ENCODE data around the gene TMF1.

The TMF1 gene

GRCh38 chr3:69032142-69032541 is 20.0 kb downstream of the TMF1 start:
- no peaks in the 10 kb centered on the region for H3K4me1 ChIP-seq (ENCODE audit: control insufficient read depth, low read depth, low read length)
- no peak overlapping the region for H3K9ac ChIP-seq (ENCODE audit: low read length)
- H3K9me3 ChIP-seq (ENCODE audit: control insufficient read depth, low read depth, low read length), result no peaks in the 10 kb centered on the region
- peaks cover 57% of the 10 kb centered on the region for H3K36me3 ChIP-seq (ENCODE audit: control insufficient read depth, low read depth, low read length)
- no peak overlapping the region for H3K27ac ChIP-seq (ENCODE audit: low read length)
- no peak overlapping the region for H3K4me3 ChIP-seq (ENCODE audit: low read length)
- no peaks in the 10 kb centered on the region for H3K27me3 ChIP-seq (ENCODE audit: control insufficient read depth, insufficient read depth, low read length)

GRCh38 chr3:69031635-69032034 is 20.5 kb downstream of the TMF1 start:
- Histone ChIP-seq H3K36me3 (ENCODE audit: control insufficient read depth, low read depth, low read length) (peaks cover 56% of the 10 kb centered on the region), H3K9me3 (ENCODE audit: control insufficient read depth, low read depth, low read length) (no peaks in the 10 kb centered on the region), H3K4me1 (ENCODE audit: control insufficient read depth, low read depth, low read length) (no peaks in the 10 kb centered on the region), H3K27me3 (ENCODE audit: control insufficient read depth, insufficient read depth, low read length) (no peaks in the 10 kb centered on the region), H3K4me3 (ENCODE audit: low read length) (no peak overlapping the region), H3K9ac (ENCODE audit: low read length) (no peak overlapping the region), H3K27ac (ENCODE audit: low read length) (no peak overlapping the region)

GRCh38 chr3:69020857-69021256 is 31.3 kb downstream of the TMF1 start:
- Histone ChIP-seq H3K4me1 (ENCODE audit: control insufficient read depth, low read depth, low read length) (no peaks in the 10 kb centered on the region), H3K27ac (ENCODE audit: low read length) (no peak overlapping the region), H3K27me3 (ENCODE audit: control insufficient read depth, insufficient read depth, low read length) (no peaks in the 10 kb centered on the region), H3K4me3 (ENCODE audit: low read length) (no peak overlapping the region), H3K36me3 (ENCODE audit: control insufficient read depth, low read depth, low read length) (peaks cover 26% of the 10 kb centered on the region), H3K9me3 (ENCODE audit: control insufficient read depth, low read depth, low read length) (no peaks in the 10 kb centered on the region), H3K9ac (ENCODE audit: low read length) (no peak overlapping the region)

GRCh38 chr3:69020424-69020823 is 31.7 kb downstream of the TMF1 start:
- Histone ChIP-seq H3K9ac (ENCODE audit: low read length) (no peak overlapping the region), H3K9me3 (ENCODE audit: control insufficient read depth, low read depth, low read length) (no peaks in the 10 kb centered on the region), H3K27me3 (ENCODE audit: control insufficient read depth, insufficient read depth, low read length) (no peaks in the 10 kb centered on the region), H3K4me1 (ENCODE audit: control insufficient read depth, low read depth, low read length) (no peaks in the 10 kb centered on the region), H3K27ac (ENCODE audit: low read length) (no peak overlapping the region), H3K36me3 (ENCODE audit: control insufficient read depth, low read depth, low read length) (peaks cover 22% of the 10 kb centered on the region), H3K4me3 (ENCODE audit: low read length) (no peak overlapping the region)

GRCh38 chr3:69016901-69017300 is 35.2 kb downstream of the TMF1 start:
- Histone ChIP-seq H3K27me3 (ENCODE audit: control insufficient read depth, insufficient read depth, low read length) (peaks cover 19% of the 10 kb centered on the region), H3K9ac (ENCODE audit: low read length) (no peak overlapping the region), H3K9me3 (ENCODE audit: control insufficient read depth, low read depth, low read length) (no peaks in the 10 kb centered on the region), H3K4me1 (ENCODE audit: control insufficient read depth, low read depth, low read length) (peaks cover 23% of the 10 kb centered on the region), H3K27ac (ENCODE audit: low read length) (no peak overlapping the region), H3K36me3 (ENCODE audit: control insufficient read depth, low read depth, low read length) (no peaks in the 10 kb centered on the region), H3K4me3 (ENCODE audit: low read length) (no peak overlapping the region)

- no peak overlapping the region for H3K4me3 ChIP-seq (ENCODE audit: low read length)
- no peaks in the 10 kb centered on the region for H3K36me3 ChIP-seq (ENCODE audit: control insufficient read depth, low read depth, low read length)
- no peak overlapping the region for H3K9ac ChIP-seq (ENCODE audit: low read length)
- no peaks in the 10 kb centered on the region for H3K9me3 ChIP-seq (ENCODE audit: control insufficient read depth, low read depth, low read length)
- no peak overlapping the region for H3K27ac ChIP-seq (ENCODE audit: low read length)
- H3K27me3 ChIP-seq (ENCODE audit: control insufficient read depth, insufficient read depth, low read length), result peaks cover 19% of the 10 kb centered on the region
- H3K4me1 ChIP-seq (ENCODE audit: control insufficient read depth, low read depth, low read length), result peaks cover 31% of the 10 kb centered on the region
These were observed 36.0 kb downstream of the TMF1 start for GRCh38 chr3:69016102-69016501.

GRCh38 chr3:69014022-69014580 is 38.0 kb downstream of the TMF1 start:
- H3K27me3 ChIP-seq (ENCODE audit: control insufficient read depth, insufficient read depth, low read length), result peaks cover 19% of the 10 kb centered on the region
- H3K9ac ChIP-seq (ENCODE audit: low read length), result peak overlapping the region; percentile 58
- no peaks in the 10 kb centered on the region for H3K36me3 ChIP-seq (ENCODE audit: control insufficient read depth, low read depth, low read length)
- no peak overlapping the region for H3K27ac ChIP-seq (ENCODE audit: low read length)
- peak overlapping the region; percentile 49 for H3K4me3 ChIP-seq (ENCODE audit: low read length)
- H3K9me3 ChIP-seq (ENCODE audit: control insufficient read depth, low read depth, low read length), result no peaks in the 10 kb centered on the region
- H3K4me1 ChIP-seq (ENCODE audit: control insufficient read depth, low read depth, low read length), result peaks cover 51% of the 10 kb centered on the region

- peaks cover 58% of the 10 kb centered on the region for H3K4me1 ChIP-seq (ENCODE audit: control insufficient read depth, low read depth, low read length)
- no peak within 1 kb of the TSS for H3K27ac ChIP-seq (ENCODE audit: low read length)
- no peaks in the 10 kb centered on the region for H3K9me3 ChIP-seq (ENCODE audit: control insufficient read depth, low read depth, low read length)
- H3K27me3 ChIP-seq (ENCODE audit: control insufficient read depth, insufficient read depth, low read length), result peaks cover 19% of the 10 kb centered on the region
- H3K9ac ChIP-seq (ENCODE audit: low read length), result peak within 1 kb of the TSS; percentile 58
- H3K36me3 ChIP-seq (ENCODE audit: control insufficient read depth, low read depth, low read length), result no peaks in the 10 kb centered on the region
- H3K4me3 ChIP-seq (ENCODE audit: low read length), result peak within 1 kb of the TSS; percentile 49
These were observed 38.7 kb downstream of the TMF1 start, which contains the start of gene EOGT for GRCh38 chr3:69013253-69014021. Gene EOGT, minus strand, starts transcription at chr3:69013684. Its CDS starts 3,838 bp downstream, at chr3:69009846.

- peak overlapping the region; percentile 58 for H3K9ac ChIP-seq (ENCODE audit: low read length)
- no peaks in the 10 kb centered on the region for H3K9me3 ChIP-seq (ENCODE audit: control insufficient read depth, low read depth, low read length)
- H3K4me3 ChIP-seq (ENCODE audit: low read length), result peak overlapping the region; percentile 49
- no peaks in the 10 kb centered on the region for H3K36me3 ChIP-seq (ENCODE audit: control insufficient read depth, low read depth, low read length)
- peaks cover 19% of the 10 kb centered on the region for H3K27me3 ChIP-seq (ENCODE audit: control insufficient read depth, insufficient read depth, low read length)
- H3K27ac ChIP-seq (ENCODE audit: low read length), result no peak overlapping the region
- peaks cover 58% of the 10 kb centered on the region for H3K4me1 ChIP-seq (ENCODE audit: control insufficient read depth, low read depth, low read length)
These were observed 39.3 kb downstream of the TMF1 start for GRCh38 chr3:69012800-69013252.

GRCh38 chr3:69012100-69012799 is 39.9 kb downstream of the TMF1 start:
- Histone ChIP-seq H3K9me3 (ENCODE audit: control insufficient read depth, low read depth, low read length) (no peaks in the 10 kb centered on the region), H3K36me3 (ENCODE audit: control insufficient read depth, low read depth, low read length) (no peaks in the 10 kb centered on the region), H3K27me3 (ENCODE audit: control insufficient read depth, insufficient read depth, low read length) (peaks cover 19% of the 10 kb centered on the region), H3K4me1 (ENCODE audit: control insufficient read depth, low read depth, low read length) (peaks cover 58% of the 10 kb centered on the region), H3K27ac (ENCODE audit: low read length) (no peak overlapping the region), H3K4me3 (ENCODE audit: low read length) (peak overlapping the region; percentile 49), H3K9ac (ENCODE audit: low read length) (no peak overlapping the region)

GRCh38 chr3:69011096-69011730 is 40.9 kb downstream of the TMF1 start:
- Histone ChIP-seq H3K9me3 (ENCODE audit: control insufficient read depth, low read depth, low read length) (no peaks in the 10 kb centered on the region), H3K4me3 (ENCODE audit: low read length) (peak overlapping the region; percentile 49), H3K36me3 (ENCODE audit: control insufficient read depth, low read depth, low read length) (no peaks in the 10 kb centered on the region), H3K9ac (ENCODE audit: low read length) (peak overlapping the region; percentile 18), H3K27ac (ENCODE audit: low read length) (no peak overlapping the region), H3K27me3 (ENCODE audit: control insufficient read depth, insufficient read depth, low read length) (peaks cover 19% of the 10 kb centered on the region), H3K4me1 (ENCODE audit: control insufficient read depth, low read depth, low read length) (peaks cover 58% of the 10 kb centered on the region)
